Measurements from ENCODE around the gene TMA7B. TPM values are rescaled to one million over a fixed set of nuclear protein-coding genes. Genes with fewer than 3 reads are reported as not detected.
A peak's percentile ranks its signal among the peaks of the same experiment; 100 is the strongest.

Gene TMA7B
- total and polyA plus RNA-seq, 10 of the 15 experiments (the other 5 are each of a cell fraction or from before 2014, with no cell fraction given), result 0.33 to 2.9 (median 1.8) TPM

DNA sequence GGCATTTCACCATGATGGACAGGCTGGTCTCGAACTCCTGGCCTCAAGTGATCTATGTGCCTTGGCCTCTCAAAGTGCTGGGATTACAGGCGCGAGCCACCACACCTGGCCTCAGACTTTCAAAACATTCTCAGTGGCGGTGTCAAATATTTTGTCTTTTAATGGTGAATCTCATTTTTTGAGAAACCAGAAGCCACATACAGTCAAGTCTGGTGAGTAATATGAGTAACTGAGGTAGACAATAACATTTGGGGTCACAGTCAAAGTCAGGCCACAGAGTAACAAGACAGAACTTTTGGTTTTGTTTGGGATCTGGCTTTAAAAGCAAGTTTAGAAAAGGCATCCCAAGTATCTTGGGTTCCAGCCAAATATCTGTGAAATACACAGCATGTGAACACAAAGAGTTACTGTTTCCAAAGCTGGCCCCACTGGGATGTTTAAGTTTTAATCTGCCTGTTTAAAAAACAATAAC, 5.6 kb upstream of the TMA7B start:
- H3K79me2 ChIP-seq (ENCODE audit: control insufficient read depth, insufficient read depth, low read length), result peaks cover 2% of the 10 kb centered on the region
- H2AFZ ChIP-seq (ENCODE audit: control insufficient read depth, low read depth, low read length), result no peak overlapping the region
- H3K4me2 ChIP-seq (ENCODE audit: control insufficient read depth, insufficient read depth), result no peak overlapping the region
- ChIA-PET SMC1A (ENCODE audit: uncharacterized antibody, unreplicated experiment) (interaction anchor here (1.0 to 1.2 kb wide), 2 partner anchors 11 to 12 kb away, joined by 3 read pairs; no protein-coding TSS in a partner anchor), CTCF (no interaction called here), POLR2A (no interaction called here), RAD21 (ENCODE audit: unreplicated experiment) (no interaction called here)
- H4K20me1 ChIP-seq (ENCODE audit: control insufficient read depth, insufficient read depth), result peaks cover 7% of the 10 kb centered on the region; the same call in 1 of the 2 replicates
- no TSS peak for BruUV-seq (replicated peaks)
- FAIRE-seq, result no peak
- H3K27me3 ChIP-seq (replicated peaks in 1 of 2; ENCODE audit: control insufficient read depth in 2 of 2, insufficient read depth in 2 of 2, low read length in 1 of 2), result no peaks in the 10 kb centered on the region
- in situ Hi-C loops (cut with MboI), result no loop called here
- no peak for DNase-seq (ENCODE audit: low read depth, low spot score)
- peaks cover 55% of the 10 kb centered on the region for H3K4me1 ChIP-seq (ENCODE audit: control insufficient read depth, insufficient read depth, low read length)
- H3K27ac ChIP-seq (ENCODE audit: control insufficient read depth, insufficient read depth), result no peak overlapping the region
- WGBS (ENCODE audit: insufficient coverage, insufficient replicate concordance, low lambda C conversion rate, missing lambda C conversion rate), result 69% methylated on average over 4 of the region's 4 CpGs
- no peak for ATAC-seq
- H3K9ac ChIP-seq (ENCODE audit: control insufficient read depth, insufficient read depth, low read length), result no peak overlapping the region
- no peak overlapping the region for H3K4me3 ChIP-seq
- H3K9me3 ChIP-seq (replicated peaks; ENCODE audit: control insufficient read depth, insufficient read depth, low read length), result no peaks in the 10 kb centered on the region; the same call in 2 of the 3 replicates
- intact Hi-C loops (cut with micrococcal nuclease; ENCODE audit: unreplicated experiment), result no loop called here
- H3K36me3 ChIP-seq (ENCODE audit: control insufficient read depth in 2 of 2, insufficient read depth in 2 of 2, low read length in 1 of 2), result peaks cover 13 to 42% of the 10 kb centered on the region in 2 experiments
- TF ChIP-seq MTA3 (IDR thresholded peaks at IDR 0.05; ENCODE audit: borderline replicate concordance, low read length), result peak; percentile 42; the same call in 1 of the 2 replicates
- TF ChIP-seq MXI1 (IDR thresholded peaks at IDR 0.05; ENCODE audit: low read depth, low read length), result no peak
- TF ChIP-seq, protein P1, sequence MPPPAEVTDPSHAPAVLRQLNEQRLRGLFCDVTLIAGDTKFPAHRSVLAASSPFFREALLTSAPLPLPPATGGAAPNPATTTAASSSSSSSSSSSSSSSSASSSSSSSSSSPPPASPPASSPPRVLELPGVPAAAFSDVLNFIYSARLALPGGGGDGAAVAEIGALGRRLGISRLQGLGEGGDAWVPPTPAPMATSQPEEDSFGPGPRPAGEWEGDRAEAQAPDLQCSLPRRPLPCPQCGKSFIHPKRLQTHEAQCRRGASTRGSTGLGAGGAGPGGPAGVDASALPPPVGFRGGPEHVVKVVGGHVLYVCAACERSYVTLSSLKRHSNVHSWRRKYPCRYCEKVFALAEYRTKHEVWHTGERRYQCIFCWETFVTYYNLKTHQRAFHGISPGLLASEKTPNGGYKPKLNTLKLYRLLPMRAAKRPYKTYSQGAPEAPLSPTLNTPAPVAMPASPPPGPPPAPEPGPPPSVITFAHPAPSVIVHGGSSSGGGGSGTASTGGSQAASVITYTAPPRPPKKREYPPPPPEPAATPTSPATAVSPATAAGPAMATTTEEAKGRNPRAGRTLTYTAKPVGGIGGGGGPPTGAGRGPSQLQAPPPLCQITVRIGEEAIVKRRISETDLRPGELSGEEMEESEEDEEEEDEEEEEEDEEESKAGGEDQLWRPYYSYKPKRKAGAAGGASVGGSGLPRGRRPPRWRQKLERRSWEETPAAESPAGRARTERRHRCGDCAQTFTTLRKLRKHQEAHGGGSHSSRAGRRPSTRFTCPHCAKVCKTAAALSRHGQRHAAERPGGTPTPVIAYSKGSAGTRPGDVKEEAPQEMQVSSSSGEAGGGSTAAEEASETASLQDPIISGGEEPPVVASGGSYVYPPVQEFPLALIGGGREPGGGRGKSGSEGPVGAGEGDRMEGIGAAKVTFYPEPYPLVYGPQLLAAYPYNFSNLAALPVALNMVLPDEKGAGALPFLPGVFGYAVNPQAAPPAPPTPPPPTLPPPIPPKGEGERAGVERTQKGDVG (CRISPR knock-in tag; IDR thresholded peaks at IDR 0.05), result no peak
- TF ChIP-seq NBN (IDR thresholded peaks at IDR 0.05), result no peak
- TF ChIP-seq TBL1XR1 (IDR thresholded peaks at IDR 0.05; ENCODE audit: low read depth, low read length), result 0 out of 2 replicates have a peak, but pooled peaks have one; percentile 49
- TF ChIP-seq RAD51 (IDR thresholded peaks at IDR 0.05), result no peak
- no peak for TF ChIP-seq ASH2L (IDR thresholded peaks at IDR 0.05; ENCODE audit: borderline replicate concordance, low read depth)
- peak; percentile 93 for TF ChIP-seq RUNX3 (IDR thresholded peaks at IDR 0.05; ENCODE audit: low read length)
- peak; percentile 54 for TF ChIP-seq JUNB (IDR thresholded peaks at IDR 0.05)
- no peak for TF ChIP-seq SPI1 (IDR thresholded peaks at IDR 0.05; ENCODE audit: borderline replicate concordance, insufficient read depth, low read depth, low read length)
- no peak for TF ChIP-seq ZNF24 (IDR thresholded peaks at IDR 0.05)
- TF ChIP-seq, protein P2, sequence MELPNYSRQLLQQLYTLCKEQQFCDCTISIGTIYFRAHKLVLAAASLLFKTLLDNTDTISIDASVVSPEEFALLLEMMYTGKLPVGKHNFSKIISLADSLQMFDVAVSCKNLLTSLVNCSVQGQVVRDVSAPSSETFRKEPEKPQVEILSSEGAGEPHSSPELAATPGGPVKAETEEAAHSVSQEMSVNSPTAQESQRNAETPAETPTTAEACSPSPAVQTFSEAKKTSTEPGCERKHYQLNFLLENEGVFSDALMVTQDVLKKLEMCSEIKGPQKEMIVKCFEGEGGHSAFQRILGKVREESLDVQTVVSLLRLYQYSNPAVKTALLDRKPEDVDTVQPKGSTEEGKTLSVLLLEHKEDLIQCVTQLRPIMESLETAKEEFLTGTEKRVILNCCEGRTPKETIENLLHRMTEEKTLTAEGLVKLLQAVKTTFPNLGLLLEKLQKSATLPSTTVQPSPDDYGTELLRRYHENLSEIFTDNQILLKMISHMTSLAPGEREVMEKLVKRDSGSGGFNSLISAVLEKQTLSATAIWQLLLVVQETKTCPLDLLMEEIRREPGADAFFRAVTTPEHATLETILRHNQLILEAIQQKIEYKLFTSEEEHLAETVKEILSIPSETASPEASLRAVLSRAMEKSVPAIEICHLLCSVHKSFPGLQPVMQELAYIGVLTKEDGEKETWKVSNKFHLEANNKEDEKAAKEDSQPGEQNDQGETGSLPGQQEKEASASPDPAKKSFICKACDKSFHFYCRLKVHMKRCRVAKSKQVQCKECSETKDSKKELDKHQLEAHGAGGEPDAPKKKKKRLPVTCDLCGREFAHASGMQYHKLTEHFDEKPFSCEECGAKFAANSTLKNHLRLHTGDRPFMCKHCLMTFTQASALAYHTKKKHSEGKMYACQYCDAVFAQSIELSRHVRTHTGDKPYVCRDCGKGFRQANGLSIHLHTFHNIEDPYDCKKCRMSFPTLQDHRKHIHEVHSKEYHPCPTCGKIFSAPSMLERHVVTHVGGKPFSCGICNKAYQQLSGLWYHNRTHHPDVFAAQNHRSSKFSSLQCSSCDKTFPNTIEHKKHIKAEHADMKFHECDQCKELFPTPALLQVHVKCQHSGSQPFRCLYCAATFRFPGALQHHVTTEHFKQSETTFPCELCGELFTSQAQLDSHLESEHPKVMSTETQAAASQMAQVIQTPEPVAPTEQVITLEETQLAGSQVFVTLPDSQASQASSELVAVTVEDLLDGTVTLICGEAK (IDR thresholded peaks at IDR 0.05; ENCODE audit: borderline replicate concordance), result no peak
- TF ChIP-seq IKZF2 (IDR thresholded peaks at IDR 0.05), result no peak
- TF ChIP-seq PAX8 (IDR thresholded peaks at IDR 0.05), result no peak
- TF ChIP-seq, protein P3, sequence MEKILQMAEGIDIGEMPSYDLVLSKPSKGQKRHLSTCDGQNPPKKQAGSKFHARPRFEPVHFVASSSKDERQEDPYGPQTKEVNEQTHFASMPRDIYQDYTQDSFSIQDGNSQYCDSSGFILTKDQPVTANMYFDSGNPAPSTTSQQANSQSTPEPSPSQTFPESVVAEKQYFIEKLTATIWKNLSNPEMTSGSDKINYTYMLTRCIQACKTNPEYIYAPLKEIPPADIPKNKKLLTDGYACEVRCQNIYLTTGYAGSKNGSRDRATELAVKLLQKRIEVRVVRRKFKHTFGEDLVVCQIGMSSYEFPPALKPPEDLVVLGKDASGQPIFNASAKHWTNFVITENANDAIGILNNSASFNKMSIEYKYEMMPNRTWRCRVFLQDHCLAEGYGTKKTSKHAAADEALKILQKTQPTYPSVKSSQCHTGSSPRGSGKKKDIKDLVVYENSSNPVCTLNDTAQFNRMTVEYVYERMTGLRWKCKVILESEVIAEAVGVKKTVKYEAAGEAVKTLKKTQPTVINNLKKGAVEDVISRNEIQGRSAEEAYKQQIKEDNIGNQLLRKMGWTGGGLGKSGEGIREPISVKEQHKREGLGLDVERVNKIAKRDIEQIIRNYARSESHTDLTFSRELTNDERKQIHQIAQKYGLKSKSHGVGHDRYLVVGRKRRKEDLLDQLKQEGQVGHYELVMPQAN (conservative IDR thresholded peaks at IDR 0.05), result no peak
- no peak for TF ChIP-seq HCFC1 (IDR thresholded peaks at IDR 0.05; ENCODE audit: low read length)
- TF ChIP-seq, protein P4, sequence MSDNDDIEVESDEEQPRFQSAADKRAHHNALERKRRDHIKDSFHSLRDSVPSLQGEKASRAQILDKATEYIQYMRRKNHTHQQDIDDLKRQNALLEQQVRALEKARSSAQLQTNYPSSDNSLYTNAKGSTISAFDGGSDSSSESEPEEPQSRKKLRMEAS (IDR thresholded peaks at IDR 0.05; ENCODE audit: low read depth, low read length), result no peak

All from GM12878 (cell line).